IMR-90 (cell line): ENCODE measurements around the gene CYP4Z1. TPM values are rescaled to one million over a fixed set of nuclear protein-coding genes. Genes with fewer than 3 reads are reported as not detected.

Experiments
- ATAC-seq: fragments of 200-7000 bp; cut with Tn5 transposase; 2 replicates; pipeline ENCODE4 v1.9.1; 2020; ENCODE audit warnings: low read depth, mild to moderate bottlenecking, moderate library complexity
- BruUV-seq: library from RNA; stranded (reverse); fragments of 400-500 nt; replicated peaks from 2 replicates; lab custom pipeline; 2021; lab: Mats Ljungman, UMichigan
- CTCF ChIA-PET: fragments of 300-600 bp; formaldehyde crosslinking; extraction: SDS; loops from one replicate; lab custom pipeline; 2021; ENCODE audit warnings: antibody characterized with exemption; lab: Yijun Ruan, JAX
- POLR2A ChIA-PET: fragments of 300-600 bp; sonication (Branson Sonifier 250); formaldehyde crosslinking; loops from one replicate; lab custom pipeline; 2022; ENCODE audit warnings: antibody characterized with exemption; ENCODE audit not compliant: unreplicated experiment; lab: Charles Lee
- DNase-seq: peaks from one replicate; pipeline ENCODE4 v3.0.0; 2013
- H2AFZ ChIP-seq: replicated peaks from 2 replicates; pipeline ENCODE3; 2013; ENCODE audit warnings: low read length, mild to moderate bottlenecking; ENCODE audit not compliant: poor library complexity
- H2AK5ac ChIP-seq: 2 replicates; pipeline ENCODE4 v1.6.1; 2013; ENCODE audit warnings: low read depth, low read length, inconsistent platforms
- H2AK9ac ChIP-seq: replicated peaks from 2 replicates; pipeline ENCODE3; 2013; ENCODE audit warnings: mild to moderate bottlenecking, low read depth, low read length, moderate library complexity; ENCODE audit not compliant: poor library complexity
- H2BK120ac ChIP-seq: 2 replicates; pipeline ENCODE4 v1.6.1; 2013; ENCODE audit warnings: low read depth, low read length, inconsistent platforms
- H2BK15ac ChIP-seq: 3 replicates; pipeline ENCODE4 v1.6.1; 2013; ENCODE audit warnings: low read depth, low read length, inconsistent platforms
- H2BK20ac ChIP-seq: 2 replicates; pipeline ENCODE4 v1.6.1; 2013; ENCODE audit warnings: low read depth, mild to moderate bottlenecking, inconsistent platforms, low read length, moderate library complexity
- H2BK5ac ChIP-seq: 2 replicates; pipeline ENCODE4 v1.6.1; 2013; ENCODE audit warnings: mild to moderate bottlenecking, low read depth, low read length, inconsistent platforms; ENCODE audit not compliant: poor library complexity, severe bottlenecking
- H3K14ac ChIP-seq: replicated peaks from 2 replicates; pipeline ENCODE4 v1.6.1; 2013; ENCODE audit warnings: low read depth, low read length, inconsistent platforms
- H3K18ac ChIP-seq: 2 replicates; pipeline ENCODE4 v1.6.1; 2013; ENCODE audit warnings: low read depth, low read length, control low read depth
- H3K23ac ChIP-seq: 2 replicates; pipeline ENCODE4 v1.6.1; 2013; ENCODE audit warnings: low read depth, low read length, inconsistent platforms
- H3K27ac ChIP-seq: 2 replicates; pipeline ENCODE4 v1.5.1; 2013; ENCODE audit warnings: mild to moderate bottlenecking, control low read depth, low read length; ENCODE audit not compliant: insufficient read depth
- H3K27me3 ChIP-seq: 2 replicates; pipeline ENCODE4 v1.6.1; 2013; ENCODE audit warnings: low read length; ENCODE audit not compliant: control insufficient read depth, insufficient read depth
- H3K36me3 ChIP-seq: 2 replicates; pipeline ENCODE4 v1.6.1; 2013; ENCODE audit warnings: low read length, mixed read lengths; ENCODE audit not compliant: control insufficient read depth, insufficient read depth
- H3K4ac ChIP-seq: 2 replicates; pipeline ENCODE4 v1.6.1; 2013; ENCODE audit warnings: low read depth, low read length, inconsistent platforms
- H3K4me1 ChIP-seq: 2 replicates; pipeline ENCODE4 v1.6.1; 2013; ENCODE audit warnings: low read length, mixed read lengths; ENCODE audit not compliant: control insufficient read depth, insufficient read depth
- H3K4me2 ChIP-seq: 2 replicates; pipeline ENCODE4 v1.6.1; 2013; ENCODE audit warnings: low read depth, mild to moderate bottlenecking, control low read depth, low read length, moderate library complexity
- H3K4me3 ChIP-seq: 2 replicates; pipeline ENCODE4 v1.5.1; 2013; ENCODE audit warnings: low read depth, mild to moderate bottlenecking, control low read depth, low read length, moderate library complexity; ENCODE audit not compliant: insufficient read depth
- H3K56ac ChIP-seq: 2 replicates; pipeline ENCODE4 v1.6.1; 2013; ENCODE audit warnings: low read length, inconsistent platforms; ENCODE audit not compliant: insufficient read depth; ENCODE audit errors: extremely low read depth
- H3K79me1 ChIP-seq, 2 experiments: 2 replicates each; pipeline ENCODE4 v1.6.1; 2013; ENCODE audit warnings: low read length in 2 of 2, inconsistent platforms in 1 of 2, low read depth in 1 of 2
- H3K9ac ChIP-seq: 2 replicates; pipeline ENCODE4 v1.6.1; 2013; ENCODE audit warnings: low read depth, low read length, control low read depth
- H3K9me1 ChIP-seq: 2 replicates; pipeline ENCODE4 v1.6.1; 2013; ENCODE audit warnings: low read length, inconsistent platforms; ENCODE audit not compliant: insufficient read depth
- H3K9me3 ChIP-seq: 2 replicates; pipeline ENCODE4 v1.6.1; 2013; ENCODE audit warnings: low read length; ENCODE audit not compliant: control insufficient read depth, insufficient read depth
- H4K20me1 ChIP-seq: 2 replicates; pipeline ENCODE4 v1.6.1; 2013; ENCODE audit warnings: low read length, inconsistent platforms; ENCODE audit not compliant: insufficient read depth
- H4K5ac ChIP-seq: 2 replicates; pipeline ENCODE4 v1.6.1; 2013; ENCODE audit warnings: mild to moderate bottlenecking, low read depth, low read length, control low read depth
- H4K8ac ChIP-seq, 2 experiments: 2 replicates each; pipeline ENCODE4 v1.6.1; 2013; ENCODE audit warnings: low read depth in 2 of 2, low read length in 2 of 2, control low read depth in 1 of 2, inconsistent platforms in 1 of 2
- H4K91ac ChIP-seq: 2 replicates; pipeline ENCODE4 v1.6.1; 2013; ENCODE audit warnings: low read depth, low read length, inconsistent platforms; ENCODE audit not compliant: insufficient read depth
- MXI1 ChIP-seq: IDR thresholded peaks from 2 replicates; pipeline ENCODE4 v1.6.1; 2012; ENCODE audit warnings: low read depth, mild to moderate bottlenecking, low read length, moderate library complexity, borderline replicate concordance
- RAD21 ChIP-seq: IDR thresholded peaks from 2 replicates; pipeline ENCODE4 v1.6.1; 2012; ENCODE audit warnings: low read length, improper control_type of control experiment
- RCOR1 ChIP-seq: IDR thresholded peaks from 2 replicates; pipeline ENCODE4 v1.6.1; 2012; ENCODE audit warnings: mild to moderate bottlenecking, low read length, improper control_type of control experiment; ENCODE audit not compliant: insufficient replicate concordance
- WGBS, 2 experiments: methylation state at CpG; one replicate each; pipeline versions ENCODE4 v1.1.5 to v1.1.7; 2013; ENCODE audit warnings: missing lambda C conversion rate in 2 of 2; ENCODE audit not compliant: insufficient read length in 1 of 2; ENCODE audit errors: extremely low coverage in 2 of 2; 5-methylcytosine and 5-hydroxymethylcytosine counted together
- dilution Hi-C: fragments of 300-500 bp; cut with HindIII; formaldehyde crosslinking; loops from one replicate; pipeline ENCODE4 v1.14.3; 2018; ENCODE audit warnings: low sequenced_read_pairs; ENCODE audit not compliant: unreplicated experiment
- in situ Hi-C: fragments of 300-500 bp; cut with MboI; formaldehyde crosslinking; loops from 3 replicates; pipeline ENCODE4 v1.14.3; 2019; ENCODE audit warnings: low sequenced_read_pairs, inconsistent platforms, mixed read lengths
- intact Hi-C: fragments of 100-400 bp; cut with micrococcal nuclease; formaldehyde crosslinking; loops from 2 replicates; pipeline ENCODE4 v1.10.0; 2022
- polyA plus RNA-seq, 3 experiments: library from polyadenylated mRNA; depleted of rRNA; stranded (reverse); fragments of >200 nt; gene quantifications; 2 replicates each; pipeline ENCODE4 v1.2.3, GENCODE V29; 2012; ENCODE audit warnings: low replicate concordance in 1 of 3
- total RNA-seq: library from RNA; depleted of rRNA; stranded (reverse); fragments of >200 nt; gene quantifications from 2 replicates; pipeline ENCODE4 v1.2.3, GENCODE V29; 2012

Gene CYP4Z1
- total and polyA plus RNA-seq, 2 of the 4 experiments (the other 2 are of a cell fraction), result not detected

GRCh38 chr1:47031585-47031984, 35.4 kb upstream of the CYP4Z1 start:
- Histone ChIP-seq H3K9ac (no peak overlapping the region), H2AK5ac (no peak overlapping the region), H3K4me2 (no peak overlapping the region), H3K23ac (no peak overlapping the region), H3K9me1 (no peaks in the 10 kb centered on the region), H2BK20ac (no peak overlapping the region), H3K4me1 (no peaks in the 10 kb centered on the region), H3K9me3 (no peaks in the 10 kb centered on the region), H3K18ac (no peak overlapping the region), H2BK5ac (no peak overlapping the region), H2AFZ (no peak overlapping the region), H2BK120ac (no peak overlapping the region), H3K14ac (no peak overlapping the region), H3K56ac (no peak overlapping the region), H4K91ac (no peak overlapping the region), H3K27me3 (no peaks in the 10 kb centered on the region), H3K4ac (no peak overlapping the region), H2BK15ac (no peak overlapping the region), H4K5ac (no peak overlapping the region), H3K4me3 (no peak overlapping the region), H3K27ac (no peak overlapping the region), H2AK9ac (no peak overlapping the region), H4K20me1 (no peaks in the 10 kb centered on the region), H4K8ac (no peak overlapping the region), H3K36me3 (no peaks in the 10 kb centered on the region), H3K79me1 (no peaks in the 10 kb centered on the region)
- intact Hi-C loops (no loop called here), dilution Hi-C loops (no loop called here), in situ Hi-C loops (no loop called here)
- BruUV-seq, result no TSS peak
- POLR2A ChIA-PET, result no interaction called here
- TF ChIP-seq MXI1, result no peak
- no peak for TF ChIP-seq RCOR1
- no peak for TF ChIP-seq RAD21
- no peak for DNase-seq
- ATAC-seq, result no peak
- no CpG with 5 or more reads among the region's 3 CpGs for WGBS, 2 experiments
- CTCF ChIA-PET, result no interaction called here
